ENCODE results near the gene SEMA3E. TPM values are rescaled to one million over a fixed set of nuclear protein-coding genes. Genes with fewer than 3 reads are reported as not detected.
"Not testable (repeated sequence)": the region's sequence is repeated elsewhere in the genome, so short reads cannot be mapped to it uniquely, and the experiment has no call there.

Gene SEMA3E
- total RNA-seq, 1 donor from 2014 or later = 4.1 TPM

DNA sequence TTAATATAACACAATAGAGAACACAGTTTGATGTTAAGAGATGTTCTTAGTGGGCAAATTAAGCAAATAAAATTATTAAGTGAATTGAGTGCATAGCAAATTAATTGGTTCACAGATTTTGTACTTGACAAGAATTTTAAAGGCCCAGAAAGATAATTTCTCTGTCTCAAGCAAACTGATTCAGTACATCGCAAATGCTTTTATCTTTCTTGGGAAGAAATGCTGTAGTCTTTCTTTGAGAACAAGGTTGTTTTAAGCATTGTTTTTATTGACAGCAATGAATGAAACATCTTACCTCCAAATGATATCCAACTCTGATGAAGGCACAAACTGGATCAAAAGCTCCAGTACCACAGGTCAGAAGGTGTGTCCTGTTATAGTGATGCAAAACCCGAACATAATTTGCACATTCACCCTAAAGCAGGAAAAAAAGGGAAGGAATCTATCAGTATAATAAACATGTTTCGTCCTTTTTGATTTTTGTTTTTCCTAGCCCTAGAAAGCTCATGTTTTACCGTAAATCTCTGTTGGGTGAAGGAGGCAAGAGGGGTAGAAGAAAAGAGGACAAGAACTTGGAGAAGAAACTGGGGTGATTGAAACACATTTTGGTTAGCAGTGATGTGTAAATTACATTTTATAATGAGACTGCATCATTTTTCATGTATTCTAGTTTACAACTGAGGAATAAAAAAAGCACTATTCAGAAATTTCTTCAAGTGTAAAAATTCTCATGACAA is 182.6 kb downstream of the SEMA3E start:
- ATAC-seq (no peak), DNase-seq (ENCODE audit: low spot score) (no peak)
- intact Hi-C loops (cut with DNase I) = no loop called here

DNA sequence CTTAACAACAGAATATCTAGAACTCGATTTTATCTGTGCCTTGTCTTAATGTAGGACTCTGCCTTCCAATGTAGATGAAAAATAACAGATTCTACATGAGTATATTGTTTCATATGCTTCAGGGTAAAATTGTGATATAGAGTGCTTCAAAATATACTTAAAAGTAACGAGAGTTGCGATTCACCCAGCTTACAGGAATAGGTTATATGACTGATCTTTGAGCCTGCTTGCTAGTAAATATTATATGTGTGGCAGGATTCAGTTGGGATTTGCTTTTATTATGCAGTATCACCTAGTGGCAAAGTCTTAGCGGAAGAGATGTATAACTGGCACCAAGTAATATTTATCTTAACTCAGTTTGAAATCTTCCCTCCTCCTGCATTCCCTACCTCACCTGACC is 183.3 kb downstream of the SEMA3E start:
- ATAC-seq = no peak
- DNase-seq (ENCODE audit: low spot score) = no peak
- intact Hi-C loops (cut with DNase I) = no loop called here

DNA sequence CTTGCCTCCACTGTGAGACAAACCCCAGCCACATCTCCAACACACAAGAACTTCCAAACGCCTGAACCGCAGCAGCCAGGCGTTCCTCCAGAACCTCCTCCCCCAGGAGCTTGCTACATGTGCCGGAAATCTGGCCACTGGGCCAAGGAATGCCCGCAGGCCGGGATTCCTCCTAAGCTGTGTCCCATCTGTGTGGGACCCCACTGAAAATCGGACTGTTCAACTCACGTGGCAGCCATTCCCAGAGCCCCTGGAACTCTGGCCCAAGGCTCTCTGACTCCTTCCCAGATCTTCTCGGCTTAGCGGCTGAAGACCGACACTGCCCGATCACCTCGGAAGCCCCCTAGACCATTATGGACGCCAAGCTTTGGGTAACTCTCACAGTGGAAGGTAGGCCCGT is 187.1 kb downstream of the SEMA3E start:
- intact Hi-C loops (cut with DNase I); ATAC-seq; DNase-seq (ENCODE audit: low spot score): not testable (repeated sequence)

DNA sequence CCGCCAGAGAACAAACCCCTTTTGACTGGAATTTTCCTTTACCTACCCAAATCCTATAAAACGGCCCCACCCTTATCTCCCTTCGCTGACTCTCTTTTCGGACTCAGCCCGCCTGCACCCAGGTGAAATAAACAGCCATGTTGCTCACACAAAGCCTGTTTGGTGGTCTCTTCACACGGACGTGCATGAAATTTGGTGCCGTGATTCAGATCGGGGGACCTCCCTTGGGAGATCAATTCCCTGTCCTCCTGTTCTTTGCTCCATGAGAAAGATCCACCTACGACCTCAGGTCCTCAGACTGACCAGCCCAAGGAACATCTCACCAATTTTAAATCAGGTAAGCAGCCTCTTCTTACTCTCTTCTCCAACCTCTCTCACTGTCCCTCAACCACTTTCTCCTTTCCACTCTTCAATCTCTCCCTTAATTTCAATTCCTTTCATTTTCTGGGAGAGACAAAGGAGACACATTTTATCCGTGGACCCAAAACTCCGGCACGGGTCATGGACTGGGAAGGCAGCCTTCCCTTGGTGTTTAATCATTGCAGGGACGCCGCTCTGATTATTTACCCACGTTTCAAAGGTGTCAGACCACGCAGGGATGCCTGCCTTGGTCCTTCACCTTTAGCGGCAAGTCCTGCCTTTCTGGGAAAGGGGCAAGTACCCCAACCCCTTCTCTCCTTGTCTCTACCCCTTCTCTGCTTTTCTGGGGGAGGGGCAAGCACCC is 188.8 kb downstream of the SEMA3E start:
- ATAC-seq; intact Hi-C loops (cut with DNase I); DNase-seq (ENCODE audit: low spot score): not testable (repeated sequence)

DNA sequence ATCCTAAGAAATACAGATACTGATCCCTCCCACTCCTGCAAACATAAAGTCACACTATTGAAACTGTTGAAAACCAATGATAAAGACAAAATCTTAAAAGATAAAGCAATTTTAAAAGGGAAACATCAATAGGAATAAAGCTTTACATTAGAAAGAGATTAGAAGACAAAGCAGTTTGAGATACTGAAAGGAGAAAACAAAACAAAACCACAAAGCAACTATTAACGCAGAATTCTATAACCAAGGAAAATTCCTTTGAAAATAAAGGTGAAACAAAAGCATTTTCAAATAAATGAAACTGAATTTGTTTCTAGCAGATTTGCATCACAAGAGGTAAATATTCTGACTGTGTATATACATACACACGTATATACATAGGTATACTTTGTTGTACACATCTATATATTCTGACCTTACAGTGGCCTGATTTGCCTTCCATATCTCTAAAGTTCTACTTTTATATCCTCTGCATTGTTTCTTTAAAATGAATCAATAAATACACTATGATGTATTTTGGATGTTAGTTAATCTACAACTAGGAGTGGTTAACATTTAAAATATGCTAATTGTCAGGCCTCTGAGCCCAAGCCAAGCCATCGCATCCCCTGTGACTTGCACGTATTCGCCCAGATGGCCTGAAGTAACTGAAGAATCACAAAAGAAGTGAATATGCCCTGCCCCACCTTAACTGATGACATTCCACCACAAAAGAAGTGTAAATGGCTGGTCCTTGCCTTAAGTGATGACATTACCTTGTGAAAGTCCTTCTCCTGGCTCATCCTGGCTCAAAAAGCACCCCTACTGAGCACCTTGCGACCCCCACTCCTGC is 189.6 kb downstream of the SEMA3E start:
- DNase-seq (ENCODE audit: low spot score); intact Hi-C loops (cut with DNase I); ATAC-seq: not testable (repeated sequence)

DNA sequence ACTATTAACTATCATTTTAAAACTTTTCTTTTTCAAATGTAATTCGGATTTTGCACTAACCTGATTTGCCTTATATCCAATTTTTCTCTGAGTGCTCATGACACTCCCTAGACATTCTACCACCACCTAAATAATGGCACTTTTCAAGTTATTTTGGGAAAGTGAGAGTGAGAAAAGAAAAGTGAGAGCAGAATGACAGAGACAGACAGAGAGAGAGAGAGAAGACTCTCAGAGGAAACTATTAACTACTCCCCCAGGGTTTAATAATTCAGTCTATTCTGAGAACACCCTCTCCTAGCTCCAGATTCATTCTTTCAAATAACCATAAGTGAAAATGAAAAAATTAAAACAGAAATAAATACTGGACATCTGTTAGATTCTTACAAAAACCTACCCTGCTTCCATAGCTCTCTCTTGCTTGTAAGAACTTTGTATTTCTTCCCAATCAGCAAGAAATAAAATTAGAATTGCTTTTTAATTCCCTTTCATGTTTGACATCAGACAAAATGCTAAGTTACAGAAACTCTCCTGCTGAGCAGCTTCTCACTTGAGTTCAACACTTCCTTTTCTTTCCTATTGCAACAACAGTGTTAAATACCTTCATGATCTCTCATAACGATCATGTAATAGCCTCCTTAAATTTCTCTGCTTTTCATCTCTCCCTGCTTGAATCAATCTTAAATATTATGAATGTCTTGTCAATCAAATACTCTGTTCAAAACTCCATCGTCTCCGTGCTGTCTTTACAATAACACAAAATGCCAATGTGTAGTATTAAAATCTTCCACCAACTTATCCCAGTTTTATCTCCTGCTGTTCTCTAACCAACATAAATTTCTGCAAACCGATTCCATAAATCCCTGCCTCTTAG is 191.7 kb downstream of the SEMA3E start:
- DNase-seq (ENCODE audit: low spot score) (no peak), ATAC-seq (no peak)
- intact Hi-C loops (cut with DNase I) = no loop called here

DNA sequence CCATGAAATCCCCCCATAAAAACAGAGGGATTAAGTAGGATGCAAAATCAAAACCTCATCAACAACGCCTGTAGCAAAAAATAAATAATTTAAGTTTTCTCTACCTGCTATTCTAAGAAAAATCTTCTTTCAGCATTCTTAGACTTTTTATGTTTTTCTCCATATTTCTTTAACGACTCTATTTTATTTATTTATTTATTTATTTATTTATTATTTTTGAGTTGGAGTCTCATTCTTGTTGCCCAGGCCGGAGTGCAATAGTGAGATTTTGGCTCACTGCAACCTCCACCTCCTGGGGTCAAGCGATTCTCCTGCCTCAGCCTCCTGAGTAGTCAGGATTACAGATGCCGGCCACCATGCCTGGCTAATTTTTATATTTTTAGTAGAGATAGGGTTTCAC is 192.5 kb downstream of the SEMA3E start:
- intact Hi-C loops (cut with DNase I) = no loop called here
- ATAC-seq = no peak
- no peak for DNase-seq (ENCODE audit: low spot score)

DNA sequence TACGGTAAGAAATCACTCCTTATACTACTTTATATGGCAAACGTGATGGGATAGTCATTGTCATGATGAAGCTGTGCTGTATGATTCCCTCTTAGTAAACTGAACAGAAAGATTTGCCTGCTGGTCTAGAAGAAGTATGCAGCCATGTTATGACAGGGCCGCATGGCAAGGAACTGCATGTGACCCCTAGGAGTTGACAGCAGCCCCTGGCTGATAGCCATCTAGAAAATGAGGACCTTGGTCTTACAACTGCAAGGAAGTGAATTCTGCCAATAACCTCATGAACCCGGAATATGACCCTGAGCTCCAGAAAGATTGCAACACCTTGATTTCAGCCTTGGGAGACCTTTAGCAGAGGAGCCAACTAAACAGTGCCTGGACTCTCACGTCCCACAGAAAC is 193.3 kb downstream of the SEMA3E start:
- intact Hi-C loops (cut with DNase I) = no loop called here
- DNase-seq (ENCODE audit: low spot score) = no peak
- no peak for ATAC-seq

DNA sequence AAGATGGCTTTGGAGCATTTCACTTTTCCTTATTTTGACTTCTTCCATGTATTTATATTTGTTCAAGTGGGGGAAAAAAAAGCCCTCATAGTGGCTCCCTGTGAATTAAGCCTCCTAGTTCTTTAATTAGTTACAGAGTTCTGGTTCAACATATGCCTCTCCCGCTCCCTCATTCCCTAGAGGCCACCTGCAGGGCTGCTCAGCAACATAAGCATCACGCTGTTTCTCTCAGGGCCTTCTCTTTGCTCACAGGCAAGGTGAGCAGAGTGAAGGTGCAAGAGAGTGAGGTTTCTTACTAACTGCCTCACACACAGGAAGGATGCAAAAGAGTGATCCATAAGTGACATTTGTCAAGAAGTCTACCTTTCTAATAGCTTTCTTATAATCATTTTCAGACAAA is 196.7 kb downstream of the SEMA3E start:
- ATAC-seq = no peak
- DNase-seq (ENCODE audit: low spot score) = no peak
- intact Hi-C loops (cut with DNase I) = no loop called here

DNA sequence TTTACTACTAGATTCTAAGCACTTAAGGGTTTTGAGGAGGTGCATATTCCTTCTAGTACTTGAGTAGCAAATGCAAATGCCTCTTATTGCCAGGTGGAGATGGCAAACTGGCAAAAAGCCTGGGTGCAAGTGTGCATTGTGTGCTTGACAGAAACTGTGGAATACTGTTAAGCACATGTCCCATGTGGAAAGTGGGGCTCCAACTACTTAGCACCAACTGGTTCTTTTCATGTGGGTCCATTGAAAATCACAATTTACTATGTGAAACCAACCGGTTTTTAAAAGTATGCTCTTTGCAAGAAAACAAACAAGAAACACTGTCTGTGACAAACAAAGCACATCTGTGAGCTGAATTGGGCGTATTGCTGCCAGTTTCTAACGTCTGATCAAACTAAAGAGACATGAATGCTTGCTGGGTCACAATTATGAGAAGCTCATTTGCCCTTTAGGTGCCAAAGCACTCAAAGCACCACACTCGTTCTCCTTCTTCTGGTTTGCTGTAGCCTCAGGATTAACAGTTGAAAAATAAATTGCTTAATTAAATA is 197.4 kb downstream of the SEMA3E start:
- intact Hi-C loops (cut with DNase I) = no loop called here
- ATAC-seq (no peak), DNase-seq (ENCODE audit: low spot score) (no peak)

DNA sequence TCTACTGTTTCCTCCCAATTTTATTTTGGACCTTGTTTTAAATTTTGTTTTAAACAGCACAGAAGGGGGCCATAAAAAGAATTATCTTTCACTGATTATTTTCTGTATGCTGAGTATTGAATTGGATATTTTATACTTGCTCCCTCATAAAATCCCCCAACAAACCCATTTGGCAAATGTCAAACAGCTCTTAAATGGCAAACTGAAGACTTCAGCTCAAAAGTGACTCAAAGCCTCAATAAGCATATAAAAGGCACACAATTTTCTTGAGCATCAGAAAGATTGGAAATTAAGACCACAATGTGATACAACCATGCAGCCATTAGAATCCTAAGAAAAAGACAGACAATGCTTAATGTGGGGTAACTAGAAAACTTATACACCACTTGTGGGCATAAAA is 199.2 kb downstream of the SEMA3E start:
- intact Hi-C loops (cut with DNase I) = no loop called here

DNA sequence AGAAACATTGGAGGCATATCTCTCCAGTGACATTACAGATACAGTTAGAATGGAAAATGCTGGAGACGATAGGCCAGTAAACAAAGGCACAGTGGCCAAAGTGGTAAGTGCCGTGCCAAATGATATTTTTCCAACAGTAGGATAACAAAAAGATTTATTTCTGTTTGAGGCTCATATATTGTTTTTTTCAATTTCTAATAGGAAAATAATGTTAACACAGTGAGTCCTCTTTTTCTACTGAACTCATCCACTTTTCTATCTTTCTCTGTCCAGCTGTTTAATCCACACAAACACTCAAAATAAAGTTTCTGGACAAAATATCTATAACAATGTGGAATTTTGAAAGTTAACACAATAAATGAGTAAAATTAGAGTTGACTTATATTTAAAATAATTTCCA is 201.3 kb downstream of the SEMA3E start:
- DNase-seq (ENCODE audit: low spot score) (no peak), ATAC-seq (no peak)
- intact Hi-C loops (cut with DNase I) = no loop called here

More for the DNA sequence above, 199.2 kb downstream of the SEMA3E start:
- ATAC-seq = no peak
- no peak for DNase-seq (ENCODE audit: low spot score)

DNA sequence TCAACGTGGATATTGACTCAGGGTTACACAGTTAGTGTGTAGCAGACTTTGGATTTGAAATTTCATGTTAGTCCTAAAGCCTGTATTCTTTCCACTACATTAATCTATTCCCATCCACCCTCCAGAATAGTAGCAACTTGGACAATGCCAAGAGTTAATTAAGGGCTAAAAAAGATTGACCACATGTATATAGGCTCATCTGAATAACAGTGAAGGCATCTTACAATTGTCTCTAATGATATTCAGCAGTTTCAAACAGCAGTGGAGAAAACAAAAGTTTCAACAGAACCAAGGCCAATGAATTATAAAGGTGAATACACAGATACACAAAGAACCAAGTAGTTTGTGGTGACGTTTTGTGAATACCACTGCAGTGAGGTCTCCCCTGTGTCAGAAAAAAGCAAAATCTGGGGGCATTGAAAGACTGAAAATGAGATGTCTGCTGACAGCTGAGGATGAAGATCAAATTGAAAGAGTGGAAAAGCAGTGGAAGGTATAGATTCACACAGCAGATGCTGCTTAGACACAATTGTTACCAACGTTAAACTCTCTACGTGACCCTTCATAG is 202.8 kb downstream of the SEMA3E start:
- intact Hi-C loops (cut with DNase I) = no loop called here

DNA sequence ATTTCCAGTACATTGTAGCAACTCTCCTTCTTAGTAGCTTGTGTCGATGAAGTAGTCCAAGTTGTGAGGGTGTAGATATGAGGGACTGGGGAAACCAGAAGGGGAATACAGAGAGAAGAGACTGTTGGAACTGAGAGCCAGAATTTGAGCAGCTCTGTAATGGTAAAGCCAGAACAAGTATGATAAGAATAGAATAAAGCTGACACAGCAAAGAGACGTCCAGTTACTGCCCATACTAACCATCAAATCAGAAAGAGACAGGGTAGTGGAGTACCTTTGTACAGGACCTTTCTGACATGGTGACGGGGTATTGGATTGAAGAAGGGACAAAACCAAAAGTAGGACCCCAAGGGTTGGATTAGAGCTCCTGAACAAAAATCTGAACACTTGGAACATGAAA is 206.0 kb downstream of the SEMA3E start:
- intact Hi-C loops (cut with DNase I) = no loop called here
- DNase-seq (ENCODE audit: low spot score) = no peak
- no peak for ATAC-seq

More for the DNA sequence above, 202.8 kb downstream of the SEMA3E start:
- no peak for DNase-seq (ENCODE audit: low spot score)
- no peak for ATAC-seq

DNA sequence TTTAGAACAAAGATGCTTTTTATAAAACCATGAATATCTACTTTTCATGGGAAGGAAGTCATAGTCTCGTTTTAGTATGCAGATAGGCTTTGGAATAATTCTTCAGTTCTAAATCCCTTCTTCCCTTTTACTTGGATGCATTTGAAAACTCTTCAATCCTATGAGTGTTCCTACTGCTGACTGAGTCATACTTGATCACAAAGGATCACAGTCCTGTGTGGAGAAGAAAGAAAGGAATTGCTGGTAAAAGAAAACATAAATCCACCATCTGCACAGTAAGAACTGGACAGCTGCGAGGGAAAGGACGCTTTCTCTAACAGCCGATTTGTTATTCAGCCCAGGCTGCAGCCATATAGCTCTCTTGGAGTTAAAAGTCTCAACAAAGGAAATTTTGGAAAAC is 209.9 kb downstream of the SEMA3E start:
- no peak for ATAC-seq
- intact Hi-C loops (cut with DNase I) = no loop called here

DNA sequence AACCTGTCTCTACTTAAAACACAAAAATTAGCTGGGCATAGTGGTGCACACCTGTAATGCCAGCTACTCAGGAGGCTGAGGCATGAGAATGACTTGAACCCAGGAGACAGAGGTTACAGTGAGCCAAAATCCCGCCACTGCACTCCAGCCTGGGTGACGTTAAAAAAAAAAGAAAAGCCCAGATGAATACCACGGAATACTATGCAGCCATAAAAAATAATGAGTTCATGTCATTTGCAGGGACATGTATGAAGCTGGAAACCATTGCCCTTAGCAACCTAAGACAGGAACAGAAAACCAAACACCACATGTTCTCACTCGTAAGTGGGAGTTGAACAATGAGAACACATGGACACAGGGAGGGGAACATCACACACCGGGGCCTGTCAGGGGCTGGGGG is 218.7 kb downstream of the SEMA3E start:
- ATAC-seq; intact Hi-C loops (cut with DNase I); DNase-seq (ENCODE audit: low spot score): not testable (repeated sequence)

More for the DNA sequence above, 209.9 kb downstream of the SEMA3E start:
- DNase-seq (ENCODE audit: low spot score) = no peak

DNA sequence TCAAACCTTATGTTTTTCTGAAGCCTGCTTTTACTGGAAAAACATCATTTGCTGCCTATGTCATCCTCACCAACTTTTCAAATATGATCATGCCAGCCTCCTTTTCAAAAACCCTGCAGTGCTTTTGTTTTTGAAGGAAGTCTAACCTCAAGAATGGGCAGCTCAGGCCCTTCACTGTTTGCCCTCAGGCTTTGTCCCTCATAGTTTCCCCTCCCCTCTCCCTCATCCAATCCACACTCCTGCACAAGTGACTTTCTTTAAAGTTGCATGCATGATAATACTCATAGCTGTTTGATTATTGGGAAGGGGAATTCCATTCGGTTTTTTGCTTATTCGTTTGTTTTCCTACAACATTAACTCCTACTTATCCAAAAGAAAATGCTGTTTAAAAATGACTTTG is 219.4 kb downstream of the SEMA3E start:
- DNase-seq (ENCODE audit: low spot score) = no peak

DNA sequence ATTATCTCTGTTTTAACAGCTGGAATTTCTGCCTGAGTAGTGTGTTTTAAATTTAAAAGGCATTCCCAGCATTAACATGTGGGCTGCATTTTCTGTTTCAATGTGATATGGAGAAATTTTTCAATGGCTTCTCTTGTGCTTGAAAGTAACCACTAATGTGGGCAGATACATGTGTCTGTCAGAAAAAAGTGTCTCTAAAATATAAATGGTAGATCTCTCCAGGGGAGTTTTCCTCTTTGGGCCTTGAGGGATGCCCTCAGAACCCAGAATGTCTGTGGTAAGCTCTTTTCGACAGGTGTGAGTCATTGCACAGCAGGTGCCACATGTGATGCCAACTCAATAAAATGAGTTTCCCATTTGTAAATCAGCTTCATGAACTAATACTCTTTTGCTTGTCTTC is 221.1 kb downstream of the SEMA3E start:
- no peak for ATAC-seq
- intact Hi-C loops (cut with DNase I) = no loop called here
- no peak for DNase-seq (ENCODE audit: low spot score)

More for the DNA sequence above, 219.4 kb downstream of the SEMA3E start:
- intact Hi-C loops (cut with DNase I) = no loop called here
- ATAC-seq = no peak
